Peyer's patch (tissue), 4 donors: ENCODE data around the gene FCER2. TPM values are rescaled to one million over a fixed set of nuclear protein-coding genes. Genes with fewer than 3 reads are reported as not detected.

Experiments
- DNase-seq, 3 donors: peaks; one replicate each; pipeline ENCODE4 v3.0.0-alpha.2; 2017 to 2019
- H3K27ac ChIP-seq, 4 donors: fragments of 200-600 bp; sonication (generic); one replicate each; pipeline ENCODE4 v1.5.1; 2016 to 2019
- H3K27me3 ChIP-seq, 2 donors: fragments of 200-600 bp; sonication (generic); one replicate each; pipeline ENCODE4 v1.5.1; 2019
- H3K36me3 ChIP-seq, 3 donors: fragments of 200-600 bp; sonication (generic); one replicate each; pipeline ENCODE4 v1.5.1; 2016 to 2019
- H3K4me1 ChIP-seq, 4 donors: fragments of 200-600 bp; sonication (generic); one replicate each; pipeline ENCODE4 v1.5.1; 2016 to 2019
- H3K4me3 ChIP-seq, 4 donors: fragments of 200-600 bp; sonication (generic); 1 replicate in 3 of 4; 2 replicates in 1 of 4; pipeline ENCODE4 v1.5.1; 2016 to 2019; ENCODE audit warnings: mild to moderate bottlenecking in 1 of 4
- H3K9me3 ChIP-seq, 4 donors: fragments of 200-600 bp; sonication (generic); one replicate each; pipeline ENCODE4 v1.5.1; 2016 to 2019; ENCODE audit warnings: mild to moderate bottlenecking in 1 of 4
- CTCF ChIP-seq, 6 experiments: fragments of 450-650 bp in 4 of 6; fragments of 200-600 bp in 2 of 6; sonication (generic) in 1 of 6; IDR thresholded peaks; one replicate each; pipeline ENCODE4 v1.5.1; 2017 to 2019; ENCODE audit warnings: antibody characterized with exemption in 6 of 6, mild to moderate bottlenecking in 3 of 6, moderate library complexity in 1 of 6
- POLR2A ChIP-seq, 2 donors: fragments of 450-650 bp; IDR thresholded peaks; one replicate each; pipeline ENCODE4 v1.5.1; 2017; ENCODE audit warnings: antibody characterized with exemption in 2 of 2, mild to moderate bottlenecking in 2 of 2, moderate library complexity in 2 of 2
- total RNA-seq, 4 donors: library from RNA; depleted of rRNA; stranded (reverse); fragments of >200 nt; gene quantifications; one replicate each; pipeline ENCODE4 v1.1.0, GENCODE V29; 2016

The FCER2 gene
- total RNA-seq, 4 donors from 2014 or later: 2.0 to 10.7 TPM; not detected in 2

GRCh38 chr19:7697721-7698287 is 4.1 kb downstream of the FCER2 start:
- H3K4me3 ChIP-seq: no peak overlapping the region
- no peak for TF ChIP-seq CTCF (IDR thresholded peaks at IDR 0.05)
- TF ChIP-seq POLR2A (IDR thresholded peaks at IDR 0.05): no peak
- no peaks in the 10 kb centered on the region for H3K36me3 ChIP-seq
- H3K27ac ChIP-seq: no peak overlapping the region
- no peaks in the 10 kb centered on the region for H3K9me3 ChIP-seq
- no peak for DNase-seq
- peaks cover 0 to 11% (median 0%) of the 10 kb centered on the region in 4 donors for H3K4me1 ChIP-seq
- H3K27me3 ChIP-seq: no peaks in the 10 kb centered on the region

GRCh38 chr19:7694499-7694898 is 7.4 kb downstream of the FCER2 start:
- Histone ChIP-seq H3K36me3 (no peaks in the 10 kb centered on the region), H3K4me3 (no peak overlapping the region), H3K9me3 (no peaks in the 10 kb centered on the region), H3K27me3 (no peaks in the 10 kb centered on the region), H3K27ac (peak overlapping the region in 1 of 4 donors; percentile 27), H3K4me1 (peaks cover 0 to 11% (median 0%) of the 10 kb centered on the region in 4 donors)
- TF ChIP-seq POLR2A (IDR thresholded peaks at IDR 0.05) (no peak), CTCF (IDR thresholded peaks at IDR 0.05) (no peak)
- no peak for DNase-seq

GRCh38 chr19:7692417-7693088 is 9.4 kb downstream of the FCER2 start:
- Histone ChIP-seq H3K27me3 (no peaks in the 10 kb centered on the region), H3K4me3 (no peak overlapping the region), H3K27ac (no peak overlapping the region), H3K9me3 (no peaks in the 10 kb centered on the region), H3K4me1 (peaks cover 0 to 11% (median 0%) of the 10 kb centered on the region in 4 donors), H3K36me3 (no peaks in the 10 kb centered on the region)
- no peak for TF ChIP-seq CTCF (IDR thresholded peaks at IDR 0.05)
- no peak for TF ChIP-seq POLR2A (IDR thresholded peaks at IDR 0.05)
- DNase-seq: no peak

- H3K36me3 ChIP-seq: no peaks in the 10 kb centered on the region
- no peak for DNase-seq
- H3K27me3 ChIP-seq: no peaks in the 10 kb centered on the region
- no peak overlapping the region for H3K4me3 ChIP-seq
- no peak overlapping the region for H3K27ac ChIP-seq
- peaks cover 0 to 11% (median 0%) of the 10 kb centered on the region in 4 donors for H3K4me1 ChIP-seq
- H3K9me3 ChIP-seq: no peaks in the 10 kb centered on the region
- no peak for TF ChIP-seq POLR2A (IDR thresholded peaks at IDR 0.05)
- TF ChIP-seq CTCF (IDR thresholded peaks at IDR 0.05): no peak
Measured at GRCh38 chr19:7691497-7691896, 10.4 kb downstream of the FCER2 start.

- Histone ChIP-seq H3K4me3 (no peak overlapping the region), H3K27me3 (no peaks in the 10 kb centered on the region), H3K27ac (no peak overlapping the region), H3K36me3 (no peaks in the 10 kb centered on the region), H3K4me1 (peaks cover 0 to 11% (median 0%) of the 10 kb centered on the region in 4 donors), H3K9me3 (no peaks in the 10 kb centered on the region)
- TF ChIP-seq CTCF (IDR thresholded peaks at IDR 0.05): no peak
- TF ChIP-seq POLR2A (IDR thresholded peaks at IDR 0.05): no peak
- no peak for DNase-seq
Measured at GRCh38 chr19:7690779-7691258, 11.1 kb downstream of the FCER2 start.
